Measurements from ENCODE around the gene SPRN. TPM values are rescaled to one million over a fixed set of nuclear protein-coding genes. Genes with fewer than 3 reads are reported as not detected.

SPRN gene
- total and polyA plus RNA-seq, 2 of the 4 experiments (the other 2 are of a cell fraction): 0.36 to 2.3 TPM

DNA sequence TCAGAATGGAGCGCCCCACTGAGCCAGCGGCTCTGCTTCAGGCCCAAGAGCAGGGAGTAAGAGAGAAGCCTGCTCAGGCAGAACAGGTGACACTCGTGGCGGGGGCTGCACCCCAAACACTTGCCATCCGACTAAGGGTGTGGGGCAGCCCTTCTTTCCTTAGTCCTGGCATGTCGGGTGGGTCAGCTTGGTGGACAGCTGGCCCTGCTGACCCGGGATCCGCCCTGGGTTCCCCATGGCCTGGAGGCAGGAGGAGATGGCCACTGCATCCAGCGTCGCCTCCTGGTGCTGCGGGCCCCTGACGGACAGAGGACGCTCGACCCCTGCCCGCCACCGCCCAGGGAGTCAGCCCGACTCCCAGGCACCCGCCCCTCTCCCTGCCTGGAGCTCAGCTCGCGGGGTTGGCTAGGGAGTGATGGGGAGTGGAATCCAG lies 46.6 kb downstream of the SPRN start:
- Histone ChIP-seq H3K9me3 (ENCODE audit: control insufficient read depth, insufficient read depth, low read length) (no peaks in the 10 kb centered on the region), H4K91ac (ENCODE audit: insufficient read depth, low read depth, low read length) (peak overlapping the region; percentile 37; the same call in 1 of the 2 replicates), H3K27me3 (ENCODE audit: control insufficient read depth, insufficient read depth, low read length) (no peaks in the 10 kb centered on the region), H3K4me2 (ENCODE audit: low read depth, low read length) (peak overlapping the region; percentile 87), H2BK15ac (ENCODE audit: low read depth, low read length) (no peak overlapping the region), H4K20me1 (ENCODE audit: insufficient read depth, low read length) (no peaks in the 10 kb centered on the region), H3K4me3 (ENCODE audit: insufficient read depth, low read depth, low read length) (peak overlapping the region; percentile 72), H3K9ac (ENCODE audit: low read depth, low read length) (peak overlapping the region; percentile 73), H3K36me3 (ENCODE audit: control insufficient read depth, insufficient read depth, low read length) (peaks cover 2% of the 10 kb centered on the region), H3K14ac (replicated peaks; ENCODE audit: low read depth, low read length) (peak overlapping the region; percentile 5; the same call in 1 of the 2 replicates), H2AK5ac (ENCODE audit: low read depth, low read length) (peak overlapping the region; percentile 16), H2BK5ac (ENCODE audit: low read depth, low read length, poor library complexity, severe bottlenecking) (no peak overlapping the region), H2AFZ (replicated peaks; ENCODE audit: low read length, poor library complexity) (peak overlapping the region; percentile 98), H3K4me1 (ENCODE audit: control insufficient read depth, insufficient read depth, low read length) (peaks cover 5% of the 10 kb centered on the region), H3K23ac (ENCODE audit: low read depth, low read length) (no peak overlapping the region; the same call in none of the 2 replicates), H4K5ac (ENCODE audit: low read depth, low read length) (peak overlapping the region; percentile 50), H3K18ac (ENCODE audit: low read depth, low read length) (no peak overlapping the region), H3K56ac (ENCODE audit: extremely low read depth, insufficient read depth, low read length) (peak overlapping the region; percentile 35; the same call in 1 of the 2 replicates), H2BK120ac (ENCODE audit: low read depth, low read length) (no peak overlapping the region), H3K79me1 (ENCODE audit: low read depth in 1 of 2, low read length in 2 of 2) (peaks cover 0 to 10% of the 10 kb centered on the region in 2 experiments; a peak in 3 of 4 replicates), H2AK9ac (replicated peaks; ENCODE audit: low read depth, low read length, poor library complexity) (peak overlapping the region; percentile 21), H3K9me1 (ENCODE audit: insufficient read depth, low read length) (peaks cover 8% of the 10 kb centered on the region; the same call in 1 of the 2 replicates), H3K4ac (ENCODE audit: low read depth, low read length) (peak overlapping the region; percentile 9), H4K8ac (ENCODE audit: low read depth in 2 of 2, low read length in 2 of 2) (peak overlapping the region; percentile 60 to 66; a peak in 3 of 4 replicates), H3K27ac (ENCODE audit: insufficient read depth, low read length) (peak overlapping the region; percentile 33; the same call in 1 of the 2 replicates), H2BK20ac (ENCODE audit: low read depth, low read length) (no peak overlapping the region)
- in situ Hi-C loops (cut with MboI; ENCODE audit: low sequenced_read_pairs) (no loop called here), dilution Hi-C loops (cut with HindIII; ENCODE audit: low sequenced_read_pairs, unreplicated experiment) (no loop called here), intact Hi-C loops (cut with micrococcal nuclease) (loop anchor here (10.0 kb wide), 1 partner anchor 53 kb away; no protein-coding TSS in a partner anchor)
- POLR2A ChIA-PET (ENCODE audit: unreplicated experiment): no interaction called here
- no peak for TF ChIP-seq RAD21 (IDR thresholded peaks at IDR 0.05; ENCODE audit: low read length)
- no peak for TF ChIP-seq POLR2A (IDR thresholded peaks at IDR 0.05; ENCODE audit: low read depth, low read length)
- TF ChIP-seq BHLHE40 (IDR thresholded peaks at IDR 0.05; ENCODE audit: low read depth, low read length): no peak
- TF ChIP-seq MAFK (IDR thresholded peaks at IDR 0.05; ENCODE audit: low read depth, low read length): no peak
- TF ChIP-seq, protein P1, sequence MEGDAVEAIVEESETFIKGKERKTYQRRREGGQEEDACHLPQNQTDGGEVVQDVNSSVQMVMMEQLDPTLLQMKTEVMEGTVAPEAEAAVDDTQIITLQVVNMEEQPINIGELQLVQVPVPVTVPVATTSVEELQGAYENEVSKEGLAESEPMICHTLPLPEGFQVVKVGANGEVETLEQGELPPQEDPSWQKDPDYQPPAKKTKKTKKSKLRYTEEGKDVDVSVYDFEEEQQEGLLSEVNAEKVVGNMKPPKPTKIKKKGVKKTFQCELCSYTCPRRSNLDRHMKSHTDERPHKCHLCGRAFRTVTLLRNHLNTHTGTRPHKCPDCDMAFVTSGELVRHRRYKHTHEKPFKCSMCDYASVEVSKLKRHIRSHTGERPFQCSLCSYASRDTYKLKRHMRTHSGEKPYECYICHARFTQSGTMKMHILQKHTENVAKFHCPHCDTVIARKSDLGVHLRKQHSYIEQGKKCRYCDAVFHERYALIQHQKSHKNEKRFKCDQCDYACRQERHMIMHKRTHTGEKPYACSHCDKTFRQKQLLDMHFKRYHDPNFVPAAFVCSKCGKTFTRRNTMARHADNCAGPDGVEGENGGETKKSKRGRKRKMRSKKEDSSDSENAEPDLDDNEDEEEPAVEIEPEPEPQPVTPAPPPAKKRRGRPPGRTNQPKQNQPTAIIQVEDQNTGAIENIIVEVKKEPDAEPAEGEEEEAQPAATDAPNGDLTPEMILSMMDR (conservative IDR thresholded peaks at IDR 0.05; ENCODE audit: low read depth, low read length): no peak
- TF ChIP-seq, protein P2, sequence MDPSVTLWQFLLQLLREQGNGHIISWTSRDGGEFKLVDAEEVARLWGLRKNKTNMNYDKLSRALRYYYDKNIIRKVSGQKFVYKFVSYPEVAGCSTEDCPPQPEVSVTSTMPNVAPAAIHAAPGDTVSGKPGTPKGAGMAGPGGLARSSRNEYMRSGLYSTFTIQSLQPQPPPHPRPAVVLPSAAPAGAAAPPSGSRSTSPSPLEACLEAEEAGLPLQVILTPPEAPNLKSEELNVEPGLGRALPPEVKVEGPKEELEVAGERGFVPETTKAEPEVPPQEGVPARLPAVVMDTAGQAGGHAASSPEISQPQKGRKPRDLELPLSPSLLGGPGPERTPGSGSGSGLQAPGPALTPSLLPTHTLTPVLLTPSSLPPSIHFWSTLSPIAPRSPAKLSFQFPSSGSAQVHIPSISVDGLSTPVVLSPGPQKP (IDR thresholded peaks at IDR 0.05; ENCODE audit: borderline replicate concordance, low read depth, low read length): no peak
- TF ChIP-seq SMC3 (IDR thresholded peaks at IDR 0.05; ENCODE audit: low read depth, low read length): no peak
- TF ChIP-seq CEBPB (IDR thresholded peaks at IDR 0.05; ENCODE audit: low read depth, low read length): no peak
- no peak for TF ChIP-seq RFX5 (IDR thresholded peaks at IDR 0.05; ENCODE audit: low read depth, low read length)
- TF ChIP-seq, protein P3, sequence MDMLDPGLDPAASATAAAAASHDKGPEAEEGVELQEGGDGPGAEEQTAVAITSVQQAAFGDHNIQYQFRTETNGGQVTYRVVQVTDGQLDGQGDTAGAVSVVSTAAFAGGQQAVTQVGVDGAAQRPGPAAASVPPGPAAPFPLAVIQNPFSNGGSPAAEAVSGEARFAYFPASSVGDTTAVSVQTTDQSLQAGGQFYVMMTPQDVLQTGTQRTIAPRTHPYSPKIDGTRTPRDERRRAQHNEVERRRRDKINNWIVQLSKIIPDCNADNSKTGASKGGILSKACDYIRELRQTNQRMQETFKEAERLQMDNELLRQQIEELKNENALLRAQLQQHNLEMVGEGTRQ (IDR thresholded peaks at IDR 0.05; ENCODE audit: low read depth, low read length): no peak
- no peak for TF ChIP-seq MAZ (IDR thresholded peaks at IDR 0.05; ENCODE audit: borderline replicate concordance, low read depth, low read length)
- TF ChIP-seq CHD1 (IDR thresholded peaks at IDR 0.05; ENCODE audit: low read depth, low read length): no peak
- TF ChIP-seq MXI1 (IDR thresholded peaks at IDR 0.05; ENCODE audit: borderline replicate concordance, low read depth, low read length): no peak
- CTCF ChIA-PET: interaction anchor here (0.7 to 0.8 kb wide), 2 partner anchors 15 to 48 kb away, joined by 3 to 4 read pairs; no protein-coding TSS in a partner anchor
- DNase-seq (no peak), ATAC-seq (ENCODE audit: low read depth) (peak; percentile 0; the same call in 1 of the 2 replicates)
- 100% methylated on average over 1 of the region's 20 CpGs; no CpG with 5 or more reads in 1 of the 2 experiments for WGBS, 2 experiments (ENCODE audit: extremely low coverage in 2 of 2, insufficient read length in 1 of 2)
- no TSS peak for BruUV-seq (replicated peaks)

Data from IMR-90 (cell line).